CD4-positive, alpha-beta T cell treated with Interleukin-6 for 4 hours (primary cell): ENCODE measurements around the gene NUBP1.

Experiments
- DNase-seq: peaks from one replicate; pipeline ENCODE4 v3.0.0-alpha.2; 2020; ENCODE audit warnings: mixed read lengths

The NUBP1 gene

DNA sequence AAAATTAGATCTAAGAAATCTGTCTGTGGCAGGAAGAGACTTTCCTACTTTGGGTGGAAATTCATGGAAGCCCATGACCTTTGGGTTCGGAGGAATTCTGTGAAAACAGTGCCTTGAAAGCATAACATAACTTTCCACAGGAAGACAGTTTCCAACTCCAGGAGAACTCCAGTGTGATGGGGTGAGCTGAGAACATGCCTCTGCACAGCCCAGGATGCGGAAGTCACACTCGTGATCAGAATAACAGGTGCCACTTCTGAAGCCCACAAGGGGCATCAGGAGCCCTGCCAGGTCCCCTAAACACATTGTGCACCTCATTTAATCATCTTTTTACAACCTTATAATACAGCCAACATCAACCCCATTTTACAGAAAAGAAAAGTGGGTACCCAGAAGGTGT, 65.2 kb downstream of the NUBP1 start:
- no peak for DNase-seq

DNA sequence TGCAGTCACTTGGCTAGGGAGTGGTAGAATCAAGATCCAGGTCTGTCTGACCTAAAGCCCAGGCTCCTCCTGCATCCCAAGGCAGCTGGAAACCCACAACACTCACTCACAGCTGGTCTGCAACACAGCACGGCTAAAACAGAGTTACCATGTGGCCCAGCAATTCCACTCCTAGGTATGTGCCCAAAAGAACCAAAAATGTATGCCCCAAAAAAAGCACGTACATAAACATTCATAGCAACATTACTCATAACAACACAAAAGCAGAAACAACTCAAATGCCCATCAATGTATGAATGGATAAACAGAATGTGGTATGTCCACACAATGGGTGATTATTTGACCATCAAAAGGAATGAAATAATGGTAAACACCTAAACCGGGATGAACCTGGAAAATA, 66.1 kb downstream of the NUBP1 start:
- DNase-seq, result no peak

DNA sequence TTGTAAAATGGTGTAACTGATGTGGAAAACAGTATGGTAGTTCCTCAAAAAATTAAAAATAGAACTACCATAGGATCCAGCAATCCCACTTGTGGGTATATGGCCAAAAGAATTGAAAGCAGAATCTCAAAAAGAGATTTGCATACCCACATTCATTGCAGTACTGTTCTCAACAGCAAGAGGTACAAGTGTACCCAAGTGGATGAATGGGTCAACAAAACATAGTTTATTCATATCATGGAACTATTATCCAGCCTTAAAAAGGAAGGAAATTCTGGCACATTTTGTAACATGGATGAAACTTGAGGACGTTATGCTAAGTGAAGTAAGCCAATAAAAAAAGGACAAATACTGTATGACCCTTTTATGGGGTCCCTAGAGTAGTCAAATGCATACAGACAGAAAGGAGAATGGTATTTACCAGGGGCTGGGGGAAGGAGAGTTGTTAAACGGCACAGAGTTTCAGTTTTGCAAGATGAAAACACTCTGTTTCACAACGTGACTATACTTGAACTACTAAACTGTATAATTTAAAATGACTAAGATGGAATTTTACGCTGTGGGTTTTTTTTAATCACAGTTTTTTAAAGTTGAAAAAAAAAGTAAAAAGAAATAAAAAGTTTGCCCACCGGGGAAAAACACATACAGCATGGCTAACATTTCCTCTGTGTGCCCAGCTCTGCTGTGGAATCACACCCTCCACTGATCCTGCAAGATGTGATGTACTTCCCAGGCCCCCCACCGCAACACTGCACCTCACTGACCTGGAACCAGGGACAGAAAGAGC, 68.9 kb downstream of the NUBP1 start:
- no peak for DNase-seq

DNA sequence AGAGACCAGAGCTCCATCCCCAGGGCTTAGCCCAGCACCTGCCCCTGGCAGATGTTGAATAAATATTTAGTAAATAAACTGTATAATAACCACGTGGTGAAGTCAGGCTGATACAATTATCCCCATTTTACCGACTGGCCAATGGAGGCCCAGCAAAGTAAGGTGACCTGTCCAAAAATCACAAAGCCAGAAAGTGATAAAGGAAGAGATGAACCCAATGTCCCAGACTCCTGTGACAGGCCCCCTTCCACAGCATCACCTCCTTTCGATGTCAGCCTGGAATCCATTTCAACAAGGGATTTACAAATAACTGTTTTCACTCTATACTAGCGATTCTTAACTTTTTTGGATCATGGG, 69.4 kb downstream of the NUBP1 start:
- no peak for DNase-seq

DNA sequence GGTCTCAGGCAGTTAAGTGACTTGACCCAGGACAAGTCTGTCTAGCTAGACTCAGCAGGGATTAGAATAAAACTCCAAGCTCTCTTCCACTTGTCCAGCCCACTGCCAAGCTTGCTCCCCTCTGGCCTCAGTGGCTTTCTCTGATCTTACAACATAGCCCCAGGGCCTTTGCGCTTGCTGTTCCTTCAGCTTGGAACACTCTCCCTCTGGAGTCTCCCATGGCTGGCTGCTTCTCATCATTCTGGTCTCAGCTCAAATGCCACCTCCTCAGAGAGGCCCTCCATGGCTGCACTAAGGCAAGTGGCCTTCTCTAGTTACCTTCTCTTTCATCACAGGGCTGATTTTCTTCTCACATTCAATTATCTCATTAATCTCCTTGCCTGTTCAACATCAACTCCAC, 73.9 kb downstream of the NUBP1 start:
- no peak for DNase-seq

DNA sequence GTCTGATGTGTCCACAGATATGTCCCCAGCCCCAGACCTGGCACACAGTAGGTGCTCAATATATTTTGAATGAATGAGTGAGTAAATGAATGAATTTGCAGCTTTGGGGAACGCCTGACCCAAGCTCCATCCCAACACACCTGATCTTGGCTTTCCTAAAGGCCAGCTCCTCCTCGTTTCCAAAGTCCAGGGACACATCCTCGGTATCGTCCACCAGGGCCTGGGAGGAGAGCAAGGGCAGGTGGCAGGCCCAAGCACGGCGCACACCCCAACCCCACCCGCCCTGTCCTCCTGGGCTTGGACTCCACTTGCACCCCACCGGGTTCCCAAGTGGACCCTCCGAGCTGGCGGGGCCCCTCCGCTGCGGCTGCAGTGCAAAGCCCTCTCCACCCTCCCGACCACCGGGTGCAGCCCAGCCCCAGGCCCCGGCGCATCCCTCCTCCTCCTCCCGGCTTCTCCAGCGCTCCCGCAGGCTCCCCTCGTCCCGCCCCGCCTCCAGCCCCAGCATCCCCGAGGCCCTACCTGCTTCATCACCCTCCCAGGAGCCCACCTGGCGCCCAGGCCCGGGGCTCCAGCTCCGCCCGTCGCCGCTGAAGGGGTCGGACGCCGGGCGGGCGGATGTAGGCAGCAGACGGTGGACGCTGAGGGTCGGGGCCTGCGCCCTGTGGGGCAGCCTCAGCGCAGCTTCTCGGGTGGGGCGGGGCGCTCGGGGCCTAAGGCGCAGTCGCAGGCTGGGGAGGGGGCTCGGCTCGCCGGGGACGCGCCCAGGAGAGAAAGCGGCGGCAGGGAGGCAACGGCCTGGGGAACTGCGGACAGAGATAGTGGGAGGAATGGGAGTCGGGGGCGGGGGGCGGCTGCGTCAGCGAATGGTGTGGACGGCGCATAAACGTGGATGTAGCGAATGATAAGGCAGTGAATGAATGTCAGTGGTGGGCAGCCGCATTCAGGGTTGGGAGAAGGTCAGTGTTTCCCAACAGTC, 74.6 kb downstream of the NUBP1 start, which contains the start of gene TVP23A:
TSS of gene TVP23A (minus strand) at position 832 of the 979 bp plus-strand sequence. CDS start at position 531, 301 bp downstream.
- no peak for DNase-seq
